Suppressor macrophage treated with lipopolysaccharide for 4 hours (primary cell): ENCODE results near the gene RNF123.

Source experiments
- DNase-seq: peaks from one replicate; pipeline ENCODE4 v3.0.0-alpha.2; 2020

The RNF123 gene

GRCh38 chr3:49659756-49660155 is 29.6 kb upstream of the RNF123 start:
- DNase-seq: no peak

DNA sequence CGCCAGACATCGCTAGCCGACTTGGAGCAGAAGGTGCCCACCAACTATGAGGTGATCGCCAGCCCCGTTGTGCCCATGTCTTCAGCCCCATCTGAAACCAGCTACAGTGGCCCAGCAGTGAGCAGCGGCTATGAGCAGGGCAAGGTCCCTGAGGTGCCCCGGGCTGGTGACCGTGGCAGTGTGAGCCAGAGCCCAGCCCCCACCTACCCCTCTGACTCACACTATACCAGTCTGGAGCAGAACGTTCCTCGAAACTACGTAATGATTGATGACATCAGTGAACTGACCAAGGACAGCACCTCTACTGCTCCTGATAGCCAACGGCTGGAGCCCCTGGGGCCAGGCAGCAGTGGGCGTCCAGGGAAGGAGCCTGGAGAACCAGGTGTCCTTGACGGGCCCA is 28.1 kb upstream of the RNF123 start:
- no peak for DNase-seq

- DNase-seq: no peak
These were observed 27.3 kb upstream of the RNF123 start for GRCh38 chr3:49662021-49662420.

GRCh38 chr3:49662720-49663413 is 26.5 kb upstream of the RNF123 start:
- no peak for DNase-seq

DNA sequence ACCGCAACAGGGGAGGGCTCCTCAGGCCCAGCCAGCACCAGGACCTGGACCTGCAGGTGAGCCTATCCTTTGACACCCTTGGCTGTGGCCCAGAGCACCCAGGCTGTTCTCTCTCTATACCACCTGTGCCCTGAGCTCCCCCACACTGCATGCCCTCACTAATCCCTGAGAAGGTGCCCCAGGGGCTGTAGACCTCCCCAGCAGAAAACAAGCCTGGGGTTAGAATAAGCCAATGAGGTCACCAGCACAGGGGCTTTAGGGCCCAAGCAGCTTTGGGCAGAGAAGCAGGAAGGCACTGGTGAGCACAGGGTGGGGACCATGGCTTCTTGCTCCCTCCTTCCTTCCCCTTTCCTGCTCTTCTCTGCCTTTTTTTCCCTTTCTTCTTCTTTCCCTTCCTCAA is 25.5 kb upstream of the RNF123 start:
- no peak for DNase-seq

- no peak for DNase-seq
These were observed 25.1 kb upstream of the RNF123 start for GRCh38 chr3:49664300-49664699.

GRCh38 chr3:49665822-49666519 is 23.4 kb upstream of the RNF123 start:
- no peak for DNase-seq

GRCh38 chr3:49666592-49666991 is 22.8 kb upstream of the RNF123 start:
- no peak for DNase-seq

GRCh38 chr3:49667701-49668413 is 21.5 kb upstream of the RNF123 start:
- DNase-seq: no peak

- DNase-seq: no peak
These were observed 21.0 kb upstream of the RNF123 start for GRCh38 chr3:49668414-49668797.

GRCh38 chr3:49668861-49669260 is 20.5 kb upstream of the RNF123 start:
- no peak for DNase-seq

DNA sequence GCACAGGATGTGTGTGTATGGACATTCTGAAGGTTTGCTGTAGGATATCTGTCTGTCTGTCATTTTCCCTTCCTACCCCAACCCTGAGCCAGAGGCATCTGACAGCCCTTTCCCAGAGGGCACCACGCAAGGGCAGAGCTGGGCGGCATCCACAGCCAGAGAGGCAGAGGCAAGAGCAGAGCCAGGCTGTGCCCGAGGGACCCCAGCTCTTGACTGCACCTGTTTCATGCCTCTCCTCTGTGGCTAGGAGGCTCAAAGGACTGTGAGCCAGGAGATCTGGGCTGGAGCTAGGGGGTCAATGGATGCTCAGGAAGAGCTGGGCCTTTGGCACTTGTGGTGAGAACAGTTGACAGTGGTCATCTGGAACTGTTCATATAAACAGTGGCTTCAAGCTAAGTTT is 20.0 kb upstream of the RNF123 start:
- no peak for DNase-seq

GRCh38 chr3:49670940-49671290 is 18.4 kb upstream of the RNF123 start:
- DNase-seq: no peak

GRCh38 chr3:49671291-49672288 is 17.8 kb upstream of the RNF123 start:
- peak; percentile 59 for DNase-seq

DNA sequence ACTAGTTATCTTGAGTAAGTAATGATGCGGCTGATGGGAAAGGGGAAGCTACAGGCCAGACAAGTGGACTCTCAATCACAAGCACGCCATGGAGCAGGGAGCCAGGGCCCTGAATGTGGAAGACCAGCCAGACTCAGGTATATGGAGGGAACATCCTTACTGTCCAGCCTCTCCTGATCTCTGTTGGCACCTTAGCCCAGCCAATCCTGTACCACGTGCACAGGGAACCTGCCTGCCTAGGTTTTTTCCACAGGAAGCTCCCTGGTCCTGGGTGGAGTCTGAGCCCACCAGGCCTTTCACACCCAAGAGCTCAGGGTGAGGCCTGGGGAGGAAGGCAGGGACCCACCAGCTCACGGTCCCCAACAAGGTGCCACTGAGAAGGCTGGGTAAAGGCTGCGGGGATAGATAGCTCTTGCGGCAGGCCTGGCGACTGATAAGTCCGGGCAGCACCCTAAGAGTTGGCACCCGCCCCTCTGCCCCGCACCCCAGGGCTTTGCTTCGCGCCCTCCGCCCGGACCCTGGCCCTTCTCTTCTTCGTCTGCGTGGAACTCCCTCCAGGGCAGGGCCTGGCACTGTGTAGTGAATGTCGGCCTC is 16.1 kb upstream of the RNF123 start:
- DNase-seq: peak; percentile 16

GRCh38 chr3:49673715-49674496 is 15.5 kb upstream of the RNF123 start, which contains the start of gene APEH:
Gene APEH, plus strand, starts transcription at chr3:49674351. Its CDS starts 51 bp downstream, at chr3:49674402.
- DNase-seq: peak; percentile 97

- DNase-seq: no peak
These were observed 14.8 kb upstream of the RNF123 start for GRCh38 chr3:49674497-49674983.

GRCh38 chr3:49675912-49676311 is 13.4 kb upstream of the RNF123 start:
- DNase-seq: no peak

DNA sequence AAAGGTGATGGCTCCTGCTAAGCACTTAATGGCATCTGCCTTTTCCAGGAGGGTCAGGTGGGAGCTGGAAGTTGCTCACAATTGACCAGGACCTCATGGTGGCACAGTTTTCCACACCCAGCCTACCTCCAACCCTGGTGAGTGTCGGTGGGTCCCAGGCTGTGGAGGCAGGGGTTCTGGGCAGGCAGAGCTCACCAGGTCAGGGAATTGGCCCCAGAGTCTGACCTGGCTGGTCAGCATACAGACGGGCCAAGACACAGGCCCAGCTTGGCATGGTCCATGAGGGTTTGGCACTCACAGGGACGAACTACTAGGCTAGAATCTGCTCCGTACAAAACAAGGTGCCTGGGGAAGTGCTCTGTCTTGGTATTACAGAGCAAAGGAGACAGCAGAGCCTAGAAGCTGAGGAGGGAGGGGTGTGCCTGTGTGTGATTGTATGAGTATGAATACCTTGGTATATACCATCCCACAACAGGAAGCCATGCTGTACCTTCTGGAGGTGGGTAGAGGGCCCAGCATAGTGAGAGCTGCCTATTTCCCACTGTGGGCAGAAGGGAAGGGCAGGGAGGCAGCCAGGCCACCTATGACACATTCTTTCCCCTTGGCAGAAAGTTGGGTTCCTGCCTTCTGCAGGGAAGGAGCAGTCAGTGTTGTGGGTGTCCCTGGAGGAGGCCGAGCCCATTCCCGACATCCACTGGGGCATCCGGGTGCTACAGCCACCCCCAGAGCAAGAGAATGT is 8.7 kb upstream of the RNF123 start:
- no peak for DNase-seq

DNA sequence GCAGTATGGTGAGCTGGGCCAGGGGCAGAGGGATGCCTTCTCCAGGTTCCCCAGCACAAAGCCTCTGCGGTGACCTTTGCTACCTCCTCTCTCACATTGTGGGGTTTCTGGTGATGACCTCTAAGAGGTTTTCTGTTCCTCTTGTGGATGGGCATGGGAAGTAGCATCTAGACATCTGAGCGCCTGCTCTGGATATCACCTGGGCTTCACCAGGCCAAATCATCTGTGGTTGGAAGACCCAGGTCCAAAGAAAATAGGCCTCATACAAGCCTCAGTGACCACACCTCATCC is 8.2 kb upstream of the RNF123 start:
- no peak for DNase-seq

DNA sequence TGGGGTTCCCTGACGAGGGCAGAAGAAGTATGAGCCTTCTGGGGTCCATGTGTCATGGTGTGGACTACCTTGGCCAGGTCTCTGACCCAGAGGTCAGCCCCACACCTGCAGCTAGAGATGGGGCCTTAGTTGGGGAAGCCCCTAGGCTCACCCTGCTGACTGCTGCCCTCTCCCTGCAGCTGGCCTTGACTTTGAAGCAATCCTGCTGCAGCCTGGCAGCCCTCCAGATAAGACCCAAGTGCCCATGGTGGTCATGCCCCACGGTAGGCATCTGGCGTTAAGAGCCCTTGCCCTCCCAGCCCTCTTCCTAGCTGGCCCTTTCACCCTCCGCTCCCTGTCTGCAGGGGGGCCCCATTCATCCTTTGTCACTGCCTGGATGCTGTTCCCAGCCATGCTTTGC is 7.8 kb upstream of the RNF123 start:
- DNase-seq: no peak
